ENCODE data around the gene EHMT2. TPM values are rescaled to one million over a fixed set of nuclear protein-coding genes. Genes with fewer than 3 reads are reported as not detected.

EHMT2 gene
- polyA plus RNA-seq, 3 donors = 9.9 to 52.8 (median 16.0) TPM

DNA sequence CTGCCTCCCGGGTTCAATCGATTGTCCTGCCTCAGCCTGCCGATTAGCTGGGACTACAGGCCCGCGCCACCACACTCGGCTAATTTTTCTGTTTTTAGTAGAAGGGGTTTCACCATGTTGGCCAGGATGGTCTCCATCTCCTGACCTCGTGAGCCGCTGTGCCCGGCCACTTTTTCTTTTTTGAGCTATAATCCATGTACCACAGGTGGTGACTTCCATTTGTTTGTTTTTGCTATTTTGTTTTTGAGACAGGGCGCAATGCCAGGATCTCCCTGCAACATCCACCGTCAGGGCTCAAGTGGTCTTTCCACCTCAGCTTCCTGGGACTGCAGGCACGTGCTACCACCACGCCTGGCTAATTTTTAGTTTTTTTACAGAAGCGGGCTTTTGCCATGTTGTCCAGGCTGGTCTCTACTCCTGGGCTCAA, 61.4 kb downstream of the EHMT2 start:
- DNase-seq = no peak
- H3K9me3 Mint-ChIP-seq = no peaks in the 10 kb centered on the region
- TF ChIP-seq, protein P1, sequence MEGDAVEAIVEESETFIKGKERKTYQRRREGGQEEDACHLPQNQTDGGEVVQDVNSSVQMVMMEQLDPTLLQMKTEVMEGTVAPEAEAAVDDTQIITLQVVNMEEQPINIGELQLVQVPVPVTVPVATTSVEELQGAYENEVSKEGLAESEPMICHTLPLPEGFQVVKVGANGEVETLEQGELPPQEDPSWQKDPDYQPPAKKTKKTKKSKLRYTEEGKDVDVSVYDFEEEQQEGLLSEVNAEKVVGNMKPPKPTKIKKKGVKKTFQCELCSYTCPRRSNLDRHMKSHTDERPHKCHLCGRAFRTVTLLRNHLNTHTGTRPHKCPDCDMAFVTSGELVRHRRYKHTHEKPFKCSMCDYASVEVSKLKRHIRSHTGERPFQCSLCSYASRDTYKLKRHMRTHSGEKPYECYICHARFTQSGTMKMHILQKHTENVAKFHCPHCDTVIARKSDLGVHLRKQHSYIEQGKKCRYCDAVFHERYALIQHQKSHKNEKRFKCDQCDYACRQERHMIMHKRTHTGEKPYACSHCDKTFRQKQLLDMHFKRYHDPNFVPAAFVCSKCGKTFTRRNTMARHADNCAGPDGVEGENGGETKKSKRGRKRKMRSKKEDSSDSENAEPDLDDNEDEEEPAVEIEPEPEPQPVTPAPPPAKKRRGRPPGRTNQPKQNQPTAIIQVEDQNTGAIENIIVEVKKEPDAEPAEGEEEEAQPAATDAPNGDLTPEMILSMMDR (IDR thresholded peaks at IDR 0.05) = no peak

DNA sequence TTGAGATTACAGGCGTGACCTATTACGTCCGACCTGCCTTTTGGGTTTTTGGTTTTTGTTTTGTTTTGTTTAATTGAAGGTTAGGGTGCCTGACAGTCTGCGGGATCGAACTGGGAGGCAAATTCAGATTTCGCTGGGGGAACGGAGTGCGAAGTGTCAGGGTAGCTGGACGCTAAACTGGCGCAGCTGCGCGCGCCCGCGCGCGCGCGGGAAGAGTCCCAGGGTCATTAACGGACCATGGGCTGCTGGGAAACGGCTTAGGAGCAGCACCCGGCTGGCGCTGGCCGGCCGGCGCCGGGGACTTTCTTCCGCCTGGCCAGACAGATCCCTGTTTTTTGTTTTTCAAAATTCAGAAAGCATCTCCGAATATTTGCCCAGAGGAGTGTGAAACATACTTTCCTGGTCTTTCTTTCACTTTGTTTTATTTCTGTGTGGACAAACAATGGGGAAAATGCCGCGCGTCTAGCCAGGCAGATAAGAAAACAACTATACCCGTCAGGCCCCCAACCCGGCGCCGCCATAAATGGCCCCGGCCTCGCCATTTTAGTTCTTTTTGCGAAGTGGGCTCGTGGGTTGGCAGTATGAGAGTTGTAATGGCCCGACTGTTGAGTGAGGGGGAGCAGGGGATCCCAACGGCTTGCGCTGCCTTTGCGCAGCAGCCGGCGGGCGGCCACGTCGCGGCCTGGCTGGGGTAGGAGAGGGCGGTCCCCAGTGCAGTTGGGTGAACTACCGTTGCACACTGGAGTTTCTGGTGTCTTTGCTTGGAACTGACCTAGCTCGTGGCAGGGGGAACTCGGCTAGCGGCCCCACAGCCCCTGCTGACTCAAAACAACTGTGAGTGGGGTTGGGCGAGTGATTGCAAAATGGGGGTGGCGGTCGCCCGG, 62.9 kb downstream of the EHMT2 start:
- Histone ChIP-seq H3K9ac (ENCODE audit: insufficient read depth, low read length, poor library complexity, severe bottlenecking) (peak overlapping the region; percentile 80), H3K9me3 (replicated peaks in 1 of 2; ENCODE audit: control insufficient read depth in 1 of 2, insufficient read depth in 1 of 2, low read length in 2 of 2) (no peaks in the 10 kb centered on the region), H4K20me1 (ENCODE audit: insufficient read depth, low read length) (peaks cover 38% of the 10 kb centered on the region), H3K4me2 (replicated peaks; ENCODE audit: extremely low read depth, low read length, poor library complexity, severe bottlenecking) (peak overlapping the region; percentile 85), H3K27ac (ENCODE audit: low read depth in 1 of 2, low read length in 2 of 2) (peak overlapping the region; percentile 87 to 92), H3K4me3 (replicated peaks in 1 of 3; ENCODE audit: low read depth in 2 of 3, low read length in 3 of 3) (peak overlapping the region; percentile 83 to 89 (median 86)), H3K36me3 (replicated peaks in 1 of 2; ENCODE audit: control insufficient read depth in 1 of 2, insufficient read depth in 2 of 2, low read length in 2 of 2) (peaks cover 25 to 29% of the 10 kb centered on the region in 2 donors), H2AFZ (ENCODE audit: insufficient read depth, low read depth, low read length, poor library complexity, severe bottlenecking) (peak overlapping the region; percentile 76), H3K79me2 (ENCODE audit: insufficient read depth, low read length) (peaks cover 79% of the 10 kb centered on the region), H3K27me3 (ENCODE audit: control insufficient read depth in 2 of 2, insufficient read depth in 2 of 2, low read length in 2 of 2) (no peaks in the 10 kb centered on the region), H3K4me1 (ENCODE audit: control insufficient read depth in 1 of 2, insufficient read depth in 2 of 2, low read length in 2 of 2) (peaks cover 70 to 82% of the 10 kb centered on the region in 2 donors)
- H3K4me1 Mint-ChIP-seq = peaks cover 56% of the 10 kb centered on the region
- H3K27me3 Mint-ChIP-seq (ENCODE audit: low read depth in 3 of 3) = no peaks in the 10 kb centered on the region
- H3K36me3 Mint-ChIP-seq = peaks cover 19 to 36% of the 10 kb centered on the region in 2 donors
- peak overlapping the region; percentile 98 to 99 for H3K4me3 Mint-ChIP-seq
- TF ChIP-seq, protein P1 (IDR thresholded peaks at IDR 0.05) = no peak
- DNase-seq = peak; percentile 77 to 86 (median 81)
- WGBS (ENCODE audit: insufficient coverage) = under 1% methylated on average over 57 of the region's 59 CpGs
- peak overlapping the region; percentile 97 to 100 (median 98) for H3K27ac Mint-ChIP-seq
- intact Hi-C loops (cut with micrococcal nuclease) = loop anchor here (5.0 to 10.0 kb wide), 4 partner anchors 107 to 290 kb away; partner anchors contain the start of genes DDAH2 (in 2 of the 2), LY6G5C (in 2 of the 2), ATP6V1G2 (in 1 of the 2) and DDX39B (in 1 of the 2)
- no peaks in the 10 kb centered on the region for H3K9me3 Mint-ChIP-seq

More for the DNA sequence above, 61.4 kb downstream of the EHMT2 start:
- Histone ChIP-seq H3K9ac (ENCODE audit: insufficient read depth, low read length, poor library complexity, severe bottlenecking) (peak overlapping the region; percentile 80), H3K27ac (ENCODE audit: low read depth in 1 of 2, low read length in 2 of 2) (peak overlapping the region; percentile 87 to 92), H3K27me3 (ENCODE audit: control insufficient read depth in 2 of 2, insufficient read depth in 2 of 2, low read length in 2 of 2) (no peaks in the 10 kb centered on the region), H3K4me2 (replicated peaks; ENCODE audit: extremely low read depth, low read length, poor library complexity, severe bottlenecking) (peak overlapping the region; percentile 85), H3K79me2 (ENCODE audit: insufficient read depth, low read length) (peaks cover 64% of the 10 kb centered on the region), H3K4me3 (replicated peaks in 1 of 3; ENCODE audit: low read depth in 2 of 3, low read length in 3 of 3) (peak overlapping the region; percentile 83 to 89 (median 86)), H3K9me3 (replicated peaks in 1 of 2; ENCODE audit: control insufficient read depth in 1 of 2, insufficient read depth in 1 of 2, low read length in 2 of 2) (no peaks in the 10 kb centered on the region), H4K20me1 (ENCODE audit: insufficient read depth, low read length) (peaks cover 47% of the 10 kb centered on the region), H2AFZ (ENCODE audit: insufficient read depth, low read depth, low read length, poor library complexity, severe bottlenecking) (peak overlapping the region; percentile 5), H3K4me1 (ENCODE audit: control insufficient read depth in 1 of 2, insufficient read depth in 2 of 2, low read length in 2 of 2) (peaks cover 58 to 69% of the 10 kb centered on the region in 2 donors), H3K36me3 (replicated peaks in 1 of 2; ENCODE audit: control insufficient read depth in 1 of 2, insufficient read depth in 2 of 2, low read length in 2 of 2) (peaks cover 38 to 44% of the 10 kb centered on the region in 2 donors)
- Mint-ChIP-seq H3K4me1 (peaks cover 45% of the 10 kb centered on the region), H3K4me3 (peak overlapping the region; percentile 98 to 99), H3K27me3 (ENCODE audit: low read depth in 3 of 3) (no peaks in the 10 kb centered on the region), H3K27ac (peak overlapping the region; percentile 90 to 100 (median 98)), H3K36me3 (peaks cover 34 to 50% of the 10 kb centered on the region in 2 donors)
- 15% methylated on average over 5 of the region's 14 CpGs for WGBS (ENCODE audit: insufficient coverage)
- intact Hi-C loops (cut with micrococcal nuclease) = loop anchor here (2.0 to 10.0 kb wide), 3 partner anchors 27 to 291 kb away; partner anchors contain the start of genes ATP6V1G2 (in 1 of the 2), DDAH2 (in 1 of the 2), DDX39B (in 1 of the 2) and LY6G6C (in 1 of the 2)

Measured in CD14-positive monocyte (primary cell).